T-helper 2 cell treated with Interferon-gamma antibody and Interleukin-4, amounts not matched to agents 100 ng/mL and 5 ng/mL, for 36 hours (primary cell): Measurements from ENCODE around the gene KRT85. TPM values are rescaled to one million over a fixed set of nuclear protein-coding genes. Genes with fewer than 3 reads are reported as not detected.

Source experiments
- total RNA-seq: library from RNA; stranded (reverse); gene quantifications from 2 replicates; pipeline ENCODE4 v1.2.3, GENCODE V29; 2022

KRT85 gene
- total RNA-seq, 1 donor from 2014 or later, result not detected

Other genes starting within 250 kb of the KRT85 start
- not detected in 2 replicates for gene KRT80, start 175.5 kb downstream of the KRT85 start, total RNA-seq
- 5.3 and 8.3 TPM in 2 replicates for gene KRT7, start 134.2 kb downstream of the KRT85 start, total RNA-seq
- 0.48 and 0.50 TPM in 2 replicates for gene KRT86, start 92.8 kb downstream of the KRT85 start, total RNA-seq
- gene KRT81, start 75.9 kb downstream of the KRT85 start, total RNA-seq, result 0.11 TPM in 1 of 2 replicates, not detected in the other
- gene KRT83, start 46.1 kb downstream of the KRT85 start, total RNA-seq, result not detected in 2 replicates
- gene KRT84, start 18.2 kb upstream of the KRT85 start, total RNA-seq, result not detected in 2 replicates
- gene KRT82, start 38.9 kb upstream of the KRT85 start, total RNA-seq, result not detected in 2 replicates
- gene KRT75, start 66.9 kb upstream of the KRT85 start, total RNA-seq, result not detected in 2 replicates
- gene KRT6B, start 84.7 kb upstream of the KRT85 start, total RNA-seq, result not detected in 2 replicates
- not detected in 2 replicates for gene KRT6C, start 106.3 kb upstream of the KRT85 start, total RNA-seq
- gene KRT6A, start 125.8 kb upstream of the KRT85 start, total RNA-seq, result not detected in 2 replicates
- gene KRT5, start 152.9 kb upstream of the KRT85 start, total RNA-seq, result not detected in 2 replicates
- not detected in 2 replicates for gene KRT71, start 185.7 kb upstream of the KRT85 start, total RNA-seq
- gene KRT74, start 206.4 kb upstream of the KRT85 start, total RNA-seq, result not detected in 2 replicates
- gene KRT72, start 234.0 kb upstream of the KRT85 start, total RNA-seq, result 0.27 and 0.30 TPM in 2 replicates